HCT116 (cell line): ENCODE results near the gene SLC6A6. TPM values are rescaled to one million over a fixed set of nuclear protein-coding genes. Genes with fewer than 3 reads are reported as not detected.

Source experiments
- ATAC-seq: fragments of 200-7000 bp; cut with Tn5 transposase; 2 replicates; pipeline ENCODE4 v1.9.1; 2020; ENCODE audit warnings: mild to moderate bottlenecking, moderate library complexity
- BruUV-seq: library from RNA; stranded (reverse); fragments of 400-500 nt; replicated peaks from 2 replicates; lab custom pipeline; 2021; lab: Mats Ljungman, UMichigan
- CTCF ChIA-PET: fragments of 300-600 bp; sonication (Branson Sonifier 250); formaldehyde crosslinking; loops from one replicate; lab custom pipeline; 2021; ENCODE audit warnings: antibody characterized with exemption; lab: Charles Lee
- POLR2A ChIA-PET: fragments of 300-600, 350-600 bp; sonication (Branson Sonifier 250); formaldehyde crosslinking; loops from one replicate; lab custom pipeline; 2021; ENCODE audit warnings: antibody characterized with exemption; lab: Charles Lee
- RAD21 ChIA-PET, 2 experiments: fragments of 300-600 bp; sonication (Branson Sonifier 250); formaldehyde crosslinking; loops; one replicate each; lab custom pipeline; 2023; ENCODE audit warnings: low total read pairs in 2 of 2; ENCODE audit not compliant: uncharacterized antibody in 2 of 2, unreplicated experiment in 2 of 2, low non-redundant PET in 1 of 2; lab: Charles Lee
- DNase-seq: peaks from one replicate; pipeline ENCODE4 v3.0.0-alpha.2; 2010; ENCODE audit warnings: low read depth, low spot score
- H2AFZ ChIP-seq: fragments of 200-600 bp; shearing (Covaris generic), sonication (generic); 2 replicates; pipeline ENCODE4 v1.6.1; 2017; ENCODE audit warnings: low read depth, mixed run types, mixed read lengths, antibody characterized with exemption, low read length; ENCODE audit not compliant: poor library complexity, severe bottlenecking
- H3K27ac ChIP-seq: 2 replicates; pipeline ENCODE4 v1.5.1; 2012; ENCODE audit warnings: low read depth, low read length
- H3K27me3 ChIP-seq: fragments of 200-600 bp; sonication (generic); 2 replicates; pipeline ENCODE4 v1.6.1; 2016; ENCODE audit warnings: mixed run types, low read length, mixed read lengths; ENCODE audit not compliant: insufficient read depth
- H3K36me3 ChIP-seq, 2 experiments: fragments of 200-500 bp in 1 of 2; fragments of 200-600 bp in 1 of 2; sonication (Bioruptor generic) in 1 of 2; sonication (generic) in 1 of 2; 2 replicates each; pipeline versions ENCODE4 v1.5.1 to v1.6.1; 2014 to 2016; ENCODE audit warnings: low read length in 2 of 2, inconsistent platforms in 1 of 2, mixed read lengths in 1 of 2, mixed run types in 1 of 2; ENCODE audit not compliant: insufficient read depth in 2 of 2, control insufficient read depth in 1 of 2
- H3K4me1 ChIP-seq, 2 experiments: fragments of 200-600 bp in 1 of 2; sonication (generic) in 1 of 2; 2 replicates each; pipeline versions ENCODE4 v1.5.1 to v1.6.1; 2012 to 2017; ENCODE audit warnings: low read length in 2 of 2, inconsistent platforms in 1 of 2, mild to moderate bottlenecking in 1 of 2, mixed read lengths in 1 of 2, mixed run types in 1 of 2, moderate library complexity in 1 of 2; ENCODE audit not compliant: insufficient read depth in 2 of 2, control insufficient read depth in 1 of 2
- H3K4me2 ChIP-seq: fragments of 200-600 bp; sonication (generic); 2 replicates; pipeline ENCODE4 v1.6.1; 2017; ENCODE audit warnings: mixed run types, low read length, mixed read lengths
- H3K4me3 ChIP-seq, 2 experiments: fragments of 200-600 bp in 1 of 2; sonication (generic) in 1 of 2; replicated peaks in 1 of 2; 2 replicates each; pipeline ENCODE4 v1.5.1; 2011 to 2016; ENCODE audit warnings: low read length in 2 of 2, control low read depth in 1 of 2, low read depth in 1 of 2, mild to moderate bottlenecking in 1 of 2, mixed read lengths in 1 of 2, mixed run types in 1 of 2
- H3K79me2 ChIP-seq: fragments of 200-600 bp; sonication (generic); 2 replicates; pipeline ENCODE4 v1.6.1; 2017; ENCODE audit warnings: mild to moderate bottlenecking, mixed run types, low read length, moderate library complexity, mixed read lengths; ENCODE audit not compliant: insufficient read depth
- H3K9ac ChIP-seq: fragments of 200-600 bp; sonication (generic); 2 replicates; pipeline ENCODE4 v1.6.1; 2016; ENCODE audit warnings: low read length, mixed read lengths
- H3K9me2 ChIP-seq: fragments of 200-600 bp; sonication (generic), shearing (Covaris generic); 2 replicates; pipeline ENCODE4 v1.6.1; 2017; ENCODE audit warnings: mixed run types, mild to moderate bottlenecking, moderate library complexity; ENCODE audit not compliant: insufficient read depth
- H3K9me3 ChIP-seq, 2 experiments: fragments of 200-500 bp in 1 of 2; fragments of 200-600 bp in 1 of 2; sonication (Bioruptor generic) in 1 of 2; sonication (generic) in 1 of 2; 2 replicates each; pipeline ENCODE4 v1.6.1; 2014 to 2017; ENCODE audit warnings: low read length in 2 of 2, mixed read lengths in 2 of 2, inconsistent platforms in 1 of 2, low read depth in 1 of 2, mild to moderate bottlenecking in 1 of 2, mixed run types in 1 of 2, moderate library complexity in 1 of 2; ENCODE audit not compliant: control insufficient read depth in 1 of 2, insufficient read depth in 1 of 2
- H4K20me1 ChIP-seq: fragments of 200-600 bp; sonication (generic), shearing (Covaris generic); 2 replicates; pipeline ENCODE4 v1.6.1; 2017; ENCODE audit warnings: mixed run types, mild to moderate bottlenecking, moderate library complexity; ENCODE audit not compliant: insufficient read depth
- ATF3 ChIP-seq: IDR thresholded peaks from 2 replicates; pipeline ENCODE4 v1.6.1; 2012
- CBX3 ChIP-seq: IDR thresholded peaks from 2 replicates; pipeline ENCODE4 v1.6.1; 2012; ENCODE audit warnings: low read depth
- CTCF ChIP-seq, 3 experiments: fragments of 200-600 bp in 1 of 3; sonication (generic) in 1 of 3; IDR thresholded peaks in 2 of 3; conservative IDR thresholded peaks in 1 of 3; 2 replicates each; pipeline ENCODE4 v1.5.1; 2012 to 2017; ENCODE audit warnings: low read depth in 2 of 3, low read length in 2 of 3, antibody characterized with exemption in 1 of 3, borderline replicate concordance in 1 of 3, control low read depth in 1 of 3, mild to moderate bottlenecking in 1 of 3, mixed read lengths in 1 of 3, mixed run types in 1 of 3, moderate library complexity in 1 of 3; ENCODE audit not compliant: insufficient read depth in 1 of 3
- EZH2 ChIP-seq: fragments of 200-600 bp; sonication (generic); IDR thresholded peaks from 2 replicates; pipeline ENCODE4 v1.6.1; 2017; ENCODE audit warnings: antibody characterized with exemption, mixed run types
- EZH2phosphoT487 ChIP-seq: fragments of 200-600 bp; IDR thresholded peaks from 2 replicates; pipeline ENCODE4 v1.6.1; 2018; ENCODE audit warnings: antibody characterized with exemption, borderline replicate concordance
- MAX ChIP-seq: IDR thresholded peaks from 2 replicates; pipeline ENCODE4 v1.6.1; 2012
- POLR2A ChIP-seq: IDR thresholded peaks from 2 replicates; pipeline ENCODE4 v1.7.0; 2011; ENCODE audit warnings: borderline replicate concordance; ENCODE audit not compliant: insufficient read depth, insufficient read length; ENCODE audit errors: extremely low read depth
- POLR2AphosphoS5 ChIP-seq: IDR thresholded peaks from 2 replicates; pipeline ENCODE4 v1.6.1; 2011; ENCODE audit warnings: mild to moderate bottlenecking, low read depth, low read length, moderate library complexity
- REST ChIP-seq: IDR thresholded peaks from 2 replicates; pipeline ENCODE4 v1.6.1; 2012; ENCODE audit warnings: low read depth
- ZBTB33 ChIP-seq: IDR thresholded peaks from 2 replicates; pipeline ENCODE4 v1.6.1; 2011; ENCODE audit warnings: mild to moderate bottlenecking, low read length, moderate library complexity; ENCODE audit not compliant: insufficient replicate concordance; ENCODE audit errors: extremely low read depth
- ZFX ChIP-seq: fragments of 450-650 bp; IDR thresholded peaks from 2 replicates; pipeline ENCODE4 v1.6.1; 2017
- ZNF274 ChIP-seq: fragments of 200-500 bp; sonication (Bioruptor generic); IDR thresholded peaks from 2 replicates; pipeline ENCODE4 v1.6.1; 2014; ENCODE audit warnings: mild to moderate bottlenecking, low read depth, low read length, inconsistent platforms
- intact Hi-C: fragments of 100-400 bp; cut with micrococcal nuclease; formaldehyde crosslinking; loops from 2 replicates; pipeline ENCODE4 v1.10.0; 2022
- total RNA-seq: library from RNA; stranded (reverse); gene quantifications from one replicate; pipeline ENCODE4 v1.2.1, GENCODE V29; 2021; ENCODE audit not compliant: unreplicated experiment

Gene SLC6A6
- total RNA-seq, 1 experiment from 2014 or later = 36.3 TPM

- POLR2A ChIA-PET = no interaction called here
Observed at GRCh38 chr3:14360123-14360881, 42.1 kb upstream of the SLC6A6 start.

More at GRCh38 chr3:14360123-14360881, 42.1 kb upstream of the SLC6A6 start:
- no peaks in the 10 kb centered on the region for H3K9me2 ChIP-seq
- CTCF ChIA-PET = no interaction called here
- H3K4me1 ChIP-seq = no peaks in the 10 kb centered on the region
- H3K36me3 ChIP-seq = no peaks in the 10 kb centered on the region
- ATAC-seq = no peak
- H4K20me1 ChIP-seq = no peaks in the 10 kb centered on the region
- no peak overlapping the region for H3K27ac ChIP-seq
- no peak overlapping the region for H3K4me3 ChIP-seq
- no peak overlapping the region for H3K4me2 ChIP-seq
- no peak overlapping the region for H2AFZ ChIP-seq
- no peak overlapping the region for H3K9ac ChIP-seq
- RAD21 ChIA-PET = no interaction called here
- no TSS peak for BruUV-seq
- DNase-seq = no peak
- H3K9me3 ChIP-seq = no peaks in the 10 kb centered on the region
- TF ChIP-seq ATF3 (no peak), POLR2A (no peak), MAX (no peak), POLR2AphosphoS5 (no peak), REST (no peak), ZFX (no peak), CTCF (IDR thresholded peaks at IDR 0.05 in 2 of 3, conservative IDR thresholded peaks at IDR 0.05 in 1 of 3; ENCODE audit: borderline replicate concordance in 1 of 3, insufficient read depth in 1 of 3, low read depth in 2 of 3, low read length in 2 of 3) (no peak), ZNF274 (no peak), EZH2 (no peak), EZH2phosphoT487 (no peak), CBX3 (no peak), ZBTB33 (no peak)
- no peaks in the 10 kb centered on the region for H3K27me3 ChIP-seq
- intact Hi-C loops = no loop called here
- H3K79me2 ChIP-seq = no peaks in the 10 kb centered on the region
